NCI-H128 (cell line): ENCODE measurements around the gene TMX1.
"Not testable (repeated sequence)": the region's sequence is repeated elsewhere in the genome, so short reads cannot be mapped to it uniquely, and the experiment has no call there.

Source experiments
- DNase-seq: peaks from one replicate; lab custom pipeline; 2025; ENCODE audit not compliant: unreplicated experiment; lab: John Stamatoyannopoulos, UW

Gene TMX1

GRCh38 chr14:51239813-51240803 lies at the start of gene TMX1:
Gene TMX1, plus strand, starts transcription at chr14:51240247. Its CDS starts 46 bp downstream, at chr14:51240293.
- DNase-seq: peak; percentile 99

- no peak for DNase-seq
Measured at GRCh38 chr14:51201890-51202289, 38.2 kb upstream of the TMX1 start.

GRCh38 chr14:51202914-51203665 lies 37.0 kb upstream of the TMX1 start:
- no peak for DNase-seq

GRCh38 chr14:51203881-51204280 lies 36.2 kb upstream of the TMX1 start:
- DNase-seq: no peak

- no peak for DNase-seq
Measured at GRCh38 chr14:51205486-51205885, 34.6 kb upstream of the TMX1 start.

- no peak for DNase-seq
Measured at GRCh38 chr14:51206462-51206861, 33.6 kb upstream of the TMX1 start.

GRCh38 chr14:51207621-51208020 lies 32.4 kb upstream of the TMX1 start:
- no peak for DNase-seq

GRCh38 chr14:51208982-51209381 lies 31.1 kb upstream of the TMX1 start:
- no peak for DNase-seq

GRCh38 chr14:51209457-51209856 lies 30.6 kb upstream of the TMX1 start:
- peak; percentile 34 for DNase-seq

GRCh38 chr14:51210594-51210993 lies 29.5 kb upstream of the TMX1 start:
- DNase-seq: no peak

- DNase-seq: peak; percentile 25
Measured at GRCh38 chr14:51211149-51211548, 28.9 kb upstream of the TMX1 start.

GRCh38 chr14:51216602-51217001 lies 23.4 kb upstream of the TMX1 start:
- no peak for DNase-seq

GRCh38 chr14:51219473-51220448 lies 20.3 kb upstream of the TMX1 start:
- no peak for DNase-seq

- DNase-seq: not testable (repeated sequence)
Measured at GRCh38 chr14:51223463-51223862, 16.6 kb upstream of the TMX1 start.

GRCh38 chr14:51224551-51224950 lies 15.5 kb upstream of the TMX1 start:
- DNase-seq: no peak

GRCh38 chr14:51225751-51226150 lies 14.3 kb upstream of the TMX1 start:
- DNase-seq: no peak

GRCh38 chr14:51228391-51228790 lies 11.7 kb upstream of the TMX1 start:
- no peak for DNase-seq

GRCh38 chr14:51228890-51229289 lies 11.2 kb upstream of the TMX1 start:
- DNase-seq: no peak

- no peak for DNase-seq
Measured at GRCh38 chr14:51236314-51236713, 3.7 kb upstream of the TMX1 start.

GRCh38 chr14:51240804-51241380 lies 845 bp downstream of the TMX1 start:
- no peak for DNase-seq
